Measurements from ENCODE around the gene SPATS2L.
A peak's percentile ranks its signal among the peaks of the same experiment; 100 is the strongest.

Gene SPATS2L

DNA sequence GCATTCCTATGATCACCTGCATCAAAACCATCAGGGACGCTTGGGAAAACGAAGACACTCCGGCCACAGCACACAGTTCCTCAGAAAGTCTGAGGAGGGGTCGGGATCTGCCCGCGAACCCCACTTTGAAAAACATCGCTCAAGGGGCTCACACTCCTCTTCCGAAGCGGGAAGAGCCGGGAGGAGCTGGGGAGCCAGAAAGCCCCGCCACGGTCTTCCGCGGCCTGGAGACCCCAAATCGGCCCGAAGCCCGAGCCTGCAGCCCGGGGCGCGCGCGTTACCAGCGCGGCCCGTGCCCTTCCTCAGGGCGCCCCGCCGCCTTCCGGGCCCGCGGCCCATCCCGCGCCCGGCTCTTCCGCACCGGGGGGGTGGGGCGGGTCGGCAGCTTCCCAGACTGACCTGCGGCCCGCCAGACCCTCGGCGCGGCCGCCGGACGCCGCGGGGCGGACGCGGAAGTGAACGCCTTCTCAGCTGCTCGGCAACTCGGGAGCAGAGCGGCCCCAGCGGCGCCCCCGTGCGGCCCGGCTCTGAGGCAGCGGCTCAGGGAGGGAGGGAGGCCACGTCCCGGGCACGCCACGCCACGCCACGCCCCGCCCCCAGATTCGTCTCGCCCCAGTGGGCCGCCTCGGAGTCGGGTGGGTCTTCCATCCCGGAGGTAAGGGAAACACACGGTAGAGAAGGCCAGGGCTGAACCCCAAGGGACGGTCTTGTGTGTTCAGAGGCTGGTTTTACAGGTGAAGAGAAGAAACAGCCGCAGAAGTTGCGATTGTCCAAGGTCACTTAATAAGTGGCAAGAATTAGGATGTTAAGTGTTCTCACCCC is 203.3 kb downstream of the SPATS2L start, which contains the start of gene KCTD18:
Gene KCTD18 (minus strand): TSS at position 457 of the 822 bp plus-strand sequence. CDS start 3,052 bp downstream, outside the sequence.
- Histone ChIP-seq H3K79me2 (ENCODE audit: insufficient read depth, low read length) (peaks cover 15% of the 10 kb centered on the region), H3K9ac (ENCODE audit: low read depth, low read length, poor library complexity, severe bottlenecking) (peak within 1 kb of the TSS; percentile 93), H3K9me2 (replicated peaks; ENCODE audit: low read depth, low read length) (no peaks in the 10 kb centered on the region), H3K9me3 (ENCODE audit: insufficient read depth, low read depth, low read length) (no peaks in the 10 kb centered on the region), H4K20me1 (ENCODE audit: insufficient read depth, low read length, poor library complexity, severe bottlenecking) (no peaks in the 10 kb centered on the region), H3K4me3 (ENCODE audit: low read length, poor library complexity, severe bottlenecking) (peak within 1 kb of the TSS; percentile 86), H3K36me3 (ENCODE audit: insufficient read depth, low read length) (no peaks in the 10 kb centered on the region), H3K27me3 (ENCODE audit: insufficient read depth, low read length, poor library complexity, severe bottlenecking) (peaks cover 30% of the 10 kb centered on the region), H3K4me2 (ENCODE audit: low read depth, low read length, poor library complexity, severe bottlenecking) (peak within 1 kb of the TSS; percentile 94), H2AFZ (ENCODE audit: low read length) (peak within 1 kb of the TSS; percentile 93), H3K4me1 (ENCODE audit: insufficient read depth, low read length, poor library complexity, severe bottlenecking) (peaks cover 22% of the 10 kb centered on the region), H3F3A (ENCODE audit: low read depth) (no peaks in the 10 kb centered on the region)
- TF ChIP-seq, protein P1, sequence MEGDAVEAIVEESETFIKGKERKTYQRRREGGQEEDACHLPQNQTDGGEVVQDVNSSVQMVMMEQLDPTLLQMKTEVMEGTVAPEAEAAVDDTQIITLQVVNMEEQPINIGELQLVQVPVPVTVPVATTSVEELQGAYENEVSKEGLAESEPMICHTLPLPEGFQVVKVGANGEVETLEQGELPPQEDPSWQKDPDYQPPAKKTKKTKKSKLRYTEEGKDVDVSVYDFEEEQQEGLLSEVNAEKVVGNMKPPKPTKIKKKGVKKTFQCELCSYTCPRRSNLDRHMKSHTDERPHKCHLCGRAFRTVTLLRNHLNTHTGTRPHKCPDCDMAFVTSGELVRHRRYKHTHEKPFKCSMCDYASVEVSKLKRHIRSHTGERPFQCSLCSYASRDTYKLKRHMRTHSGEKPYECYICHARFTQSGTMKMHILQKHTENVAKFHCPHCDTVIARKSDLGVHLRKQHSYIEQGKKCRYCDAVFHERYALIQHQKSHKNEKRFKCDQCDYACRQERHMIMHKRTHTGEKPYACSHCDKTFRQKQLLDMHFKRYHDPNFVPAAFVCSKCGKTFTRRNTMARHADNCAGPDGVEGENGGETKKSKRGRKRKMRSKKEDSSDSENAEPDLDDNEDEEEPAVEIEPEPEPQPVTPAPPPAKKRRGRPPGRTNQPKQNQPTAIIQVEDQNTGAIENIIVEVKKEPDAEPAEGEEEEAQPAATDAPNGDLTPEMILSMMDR (conservative IDR thresholded peaks at IDR 0.05; ENCODE audit: low read length), result peak; percentile 64
- no peak for TF ChIP-seq EZH2phosphoT487 (IDR thresholded peaks at IDR 0.05; ENCODE audit: borderline replicate concordance)

GRCh38 chr2:200515155-200515554 is 208.7 kb downstream of the SPATS2L start:
- Histone ChIP-seq H2AFZ (ENCODE audit: low read length) (no peak overlapping the region), H4K20me1 (ENCODE audit: insufficient read depth, low read length, poor library complexity, severe bottlenecking) (no peaks in the 10 kb centered on the region), H3K4me3 (ENCODE audit: low read length, poor library complexity, severe bottlenecking) (no peak overlapping the region)

DNA sequence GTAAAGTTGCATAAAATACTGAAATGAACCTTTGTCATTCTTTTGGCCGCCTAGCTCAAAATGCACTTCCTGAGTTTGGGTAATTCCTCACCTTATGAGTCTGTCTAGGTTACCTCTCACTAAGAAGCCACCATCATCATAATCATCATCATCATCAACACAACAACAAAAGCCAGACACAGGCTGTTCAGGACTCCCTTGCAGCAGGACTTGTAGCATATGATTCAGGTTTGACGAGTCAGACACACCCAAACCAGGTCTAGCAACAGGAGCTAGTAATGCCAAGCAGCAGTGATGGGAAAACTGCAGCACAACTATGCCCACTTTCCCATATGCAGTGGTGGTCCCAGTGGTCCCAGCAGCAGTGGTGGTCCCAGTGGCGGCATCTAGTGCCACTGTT is 216.7 kb downstream of the SPATS2L start:
- H3K36me3 ChIP-seq (ENCODE audit: insufficient read depth, low read length), result no peaks in the 10 kb centered on the region
- no peak overlapping the region for H3K4me3 ChIP-seq (ENCODE audit: low read length, poor library complexity, severe bottlenecking)
- H3K4me2 ChIP-seq (ENCODE audit: low read depth, low read length, poor library complexity, severe bottlenecking), result no peak overlapping the region
- H4K20me1 ChIP-seq (ENCODE audit: insufficient read depth, low read length, poor library complexity, severe bottlenecking), result no peaks in the 10 kb centered on the region
- peaks cover 20% of the 10 kb centered on the region for H3K79me2 ChIP-seq (ENCODE audit: insufficient read depth, low read length)
- no peaks in the 10 kb centered on the region for H3K9me3 ChIP-seq (ENCODE audit: insufficient read depth, low read depth, low read length)
- H3K4me1 ChIP-seq (ENCODE audit: insufficient read depth, low read length, poor library complexity, severe bottlenecking), result peaks cover 20% of the 10 kb centered on the region
- no peak overlapping the region for H2AFZ ChIP-seq (ENCODE audit: low read length)
- peaks cover 50% of the 10 kb centered on the region for H3K27me3 ChIP-seq (ENCODE audit: insufficient read depth, low read length, poor library complexity, severe bottlenecking)
- H3K9me2 ChIP-seq (replicated peaks; ENCODE audit: low read depth, low read length), result no peaks in the 10 kb centered on the region
- no peak for TF ChIP-seq EZH2phosphoT487 (IDR thresholded peaks at IDR 0.05; ENCODE audit: borderline replicate concordance)
- TF ChIP-seq, protein P1 (conservative IDR thresholded peaks at IDR 0.05; ENCODE audit: low read length), result no peak
- H3F3A ChIP-seq (ENCODE audit: low read depth), result no peaks in the 10 kb centered on the region
- H3K9ac ChIP-seq (ENCODE audit: low read depth, low read length, poor library complexity, severe bottlenecking), result no peak overlapping the region

More at GRCh38 chr2:200515155-200515554, 208.7 kb downstream of the SPATS2L start:
- no peaks in the 10 kb centered on the region for H3K36me3 ChIP-seq (ENCODE audit: insufficient read depth, low read length)
- no peaks in the 10 kb centered on the region for H3K79me2 ChIP-seq (ENCODE audit: insufficient read depth, low read length)
- peaks cover 36% of the 10 kb centered on the region for H3K27me3 ChIP-seq (ENCODE audit: insufficient read depth, low read length, poor library complexity, severe bottlenecking)
- peaks cover 15% of the 10 kb centered on the region for H3K4me1 ChIP-seq (ENCODE audit: insufficient read depth, low read length, poor library complexity, severe bottlenecking)
- H3K4me2 ChIP-seq (ENCODE audit: low read depth, low read length, poor library complexity, severe bottlenecking), result no peak overlapping the region
- H3K9ac ChIP-seq (ENCODE audit: low read depth, low read length, poor library complexity, severe bottlenecking), result no peak overlapping the region
- no peaks in the 10 kb centered on the region for H3F3A ChIP-seq (ENCODE audit: low read depth)
- peaks cover 7% of the 10 kb centered on the region; the same call in 1 of the 2 replicates for H3K9me3 ChIP-seq (ENCODE audit: insufficient read depth, low read depth, low read length)
- no peaks in the 10 kb centered on the region for H3K9me2 ChIP-seq (replicated peaks; ENCODE audit: low read depth, low read length)
- TF ChIP-seq, protein P1 (conservative IDR thresholded peaks at IDR 0.05; ENCODE audit: low read length), result no peak
- no peak for TF ChIP-seq EZH2phosphoT487 (IDR thresholded peaks at IDR 0.05; ENCODE audit: borderline replicate concordance)

Measured in Loucy (cell line).